ENCODE data around the gene ITGA5.
A peak's percentile ranks its signal among the peaks of the same experiment; 100 is the strongest.

Gene ITGA5

GRCh38 chr12:54419088-54419887, at the start of gene ITGA5:
Gene ITGA5, minus strand, starts transcription at chr12:54419266. Its CDS starts 68 bp downstream, at chr12:54419198.
- no peak for TF ChIP-seq CTCF (IDR thresholded peaks at IDR 0.05)
- TF ChIP-seq ZFX (IDR thresholded peaks at IDR 0.05; ENCODE audit: borderline replicate concordance), result no peak
- H3K27ac ChIP-seq, result peak within 1 kb of the TSS; percentile 43

- TF ChIP-seq CTCF (IDR thresholded peaks at IDR 0.05) (no peak), ZFX (IDR thresholded peaks at IDR 0.05; ENCODE audit: borderline replicate concordance) (no peak)
- no peak overlapping the region for H3K27ac ChIP-seq
Measured at GRCh38 chr12:54465857-54466523, 46.9 kb upstream of the ITGA5 start.

GRCh38 chr12:54463484-54463883, 44.4 kb upstream of the ITGA5 start:
- no peak overlapping the region for H3K27ac ChIP-seq
- TF ChIP-seq ZFX (IDR thresholded peaks at IDR 0.05; ENCODE audit: borderline replicate concordance), result no peak
- no peak for TF ChIP-seq CTCF (IDR thresholded peaks at IDR 0.05)

- TF ChIP-seq CTCF (IDR thresholded peaks at IDR 0.05) (no peak), ZFX (IDR thresholded peaks at IDR 0.05; ENCODE audit: borderline replicate concordance) (no peak)
- no peak overlapping the region for H3K27ac ChIP-seq
Measured at GRCh38 chr12:54463034-54463433, 44.0 kb upstream of the ITGA5 start.

- 0 out of 2 replicates have a peak, but pooled peaks have one; percentile 18 for TF ChIP-seq CTCF (IDR thresholded peaks at IDR 0.05)
- TF ChIP-seq ZFX (IDR thresholded peaks at IDR 0.05; ENCODE audit: borderline replicate concordance), result no peak
- no peak overlapping the region for H3K27ac ChIP-seq
Measured at GRCh38 chr12:54460317-54460923, 41.4 kb upstream of the ITGA5 start.

DNA sequence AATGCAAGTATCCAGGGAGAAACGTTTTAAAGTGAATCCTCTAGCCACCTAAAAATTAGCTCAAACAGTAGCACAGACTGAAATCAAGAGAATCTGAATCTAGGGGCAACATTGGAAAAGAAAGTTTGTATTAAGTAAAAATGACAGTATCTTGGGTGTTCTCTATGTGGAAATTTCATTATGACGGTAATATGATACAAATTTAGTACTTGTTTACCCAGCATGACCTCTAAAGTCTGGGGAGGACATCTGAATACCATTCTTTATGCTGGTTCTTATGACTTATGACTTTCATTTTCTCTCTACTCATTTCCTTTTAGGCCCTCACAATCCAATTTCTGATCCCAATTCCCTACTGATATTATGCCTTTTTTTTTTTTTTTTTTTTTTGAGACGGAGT, 40.3 kb upstream of the ITGA5 start:
- H3K27ac ChIP-seq, result no peak overlapping the region
- TF ChIP-seq ZFX (IDR thresholded peaks at IDR 0.05; ENCODE audit: borderline replicate concordance) (no peak), CTCF (IDR thresholded peaks at IDR 0.05) (no peak)
